Nephron progenitor cell (in vitro differentiated cells): ENCODE data around the gene C2orf92.

ENCODE experiments used
- DNase-seq: peaks from one replicate; pipeline ENCODE4 v3.0.0; 2021
- H3K27ac Mint-ChIP-seq: 2 replicates; pipeline ENCODE4 v1.8.0; 2021; ENCODE audit warnings: mild to moderate bottlenecking, moderate library complexity, mixed read lengths
- H3K27me3 Mint-ChIP-seq: 2 replicates; pipeline ENCODE4 v1.8.0; 2021; ENCODE audit warnings: mild to moderate bottlenecking, low read depth, mixed read lengths; ENCODE audit not compliant: poor library complexity
- H3K36me3 Mint-ChIP-seq: 2 replicates; pipeline ENCODE4 v1.8.0; 2021; ENCODE audit warnings: low read depth, mixed read lengths
- H3K4me1 Mint-ChIP-seq: 2 replicates; pipeline ENCODE4 v1.8.0; 2021; ENCODE audit warnings: mixed read lengths
- H3K4me3 Mint-ChIP-seq: 2 replicates; pipeline ENCODE4 v1.8.0; 2021; ENCODE audit warnings: mild to moderate bottlenecking, moderate library complexity, mixed read lengths
- H3K9me3 Mint-ChIP-seq: 2 replicates; pipeline ENCODE4 v1.8.0; 2021; ENCODE audit warnings: mild to moderate bottlenecking, moderate library complexity, mixed read lengths
- CTCF ChIP-seq: fragments of 200-600 bp; sonication (generic); IDR thresholded peaks from 2 replicates; pipeline ENCODE4 v1.5.0; 2021; ENCODE audit warnings: antibody characterized with exemption

Gene C2orf92

GRCh38 chr2:97654791-97655190 is 14.7 kb upstream of the C2orf92 start:
- Mint-ChIP-seq H3K4me3 (no peak overlapping the region), H3K27me3 (no peaks in the 10 kb centered on the region), H3K36me3 (peaks cover 69% of the 10 kb centered on the region), H3K4me1 (no peaks in the 10 kb centered on the region), H3K27ac (no peak overlapping the region), H3K9me3 (peaks cover 31% of the 10 kb centered on the region)
- no peak for TF ChIP-seq CTCF
- no peak for DNase-seq

- Mint-ChIP-seq H3K4me1 (peaks cover 5% of the 10 kb centered on the region), H3K9me3 (peaks cover 31% of the 10 kb centered on the region), H3K27me3 (no peaks in the 10 kb centered on the region), H3K36me3 (peaks cover 58% of the 10 kb centered on the region), H3K4me3 (no peak overlapping the region), H3K27ac (no peak overlapping the region)
- no peak for DNase-seq
- no peak for TF ChIP-seq CTCF
Measured at GRCh38 chr2:97656129-97656755, 13.3 kb upstream of the C2orf92 start.

- Mint-ChIP-seq H3K27ac (no peak overlapping the region), H3K27me3 (no peaks in the 10 kb centered on the region), H3K36me3 (peaks cover 57% of the 10 kb centered on the region), H3K4me1 (peaks cover 13% of the 10 kb centered on the region), H3K4me3 (no peak overlapping the region), H3K9me3 (peaks cover 31% of the 10 kb centered on the region)
- TF ChIP-seq CTCF, result no peak
- DNase-seq, result no peak
Measured at GRCh38 chr2:97656905-97657587, 12.5 kb upstream of the C2orf92 start.

GRCh38 chr2:97657986-97658690 is 11.4 kb upstream of the C2orf92 start:
- H3K27ac Mint-ChIP-seq, result no peak overlapping the region
- no peak for TF ChIP-seq CTCF

GRCh38 chr2:97658691-97659157 is 10.8 kb upstream of the C2orf92 start:
- H3K9me3 Mint-ChIP-seq, result peaks cover 17% of the 10 kb centered on the region

More at GRCh38 chr2:97657986-97658690, 11.4 kb upstream of the C2orf92 start:
- H3K4me3 Mint-ChIP-seq, result no peak overlapping the region
- H3K36me3 Mint-ChIP-seq, result peaks cover 49% of the 10 kb centered on the region
- peaks cover 23% of the 10 kb centered on the region for H3K9me3 Mint-ChIP-seq
- peaks cover 24% of the 10 kb centered on the region for H3K4me1 Mint-ChIP-seq
- H3K27me3 Mint-ChIP-seq, result no peaks in the 10 kb centered on the region
- no peak for DNase-seq

More at GRCh38 chr2:97658691-97659157, 10.8 kb upstream of the C2orf92 start:
- Mint-ChIP-seq H3K4me1 (peaks cover 25% of the 10 kb centered on the region), H3K36me3 (peaks cover 43% of the 10 kb centered on the region), H3K4me3 (no peak overlapping the region), H3K27me3 (no peaks in the 10 kb centered on the region), H3K27ac (peak overlapping the region; percentile 57)
- no peak for DNase-seq
- no peak for TF ChIP-seq CTCF
